Stimulated activated CD8-positive, alpha-beta memory T cell treated with anti-CD3 and anti-CD28 coated beads, Interleukin-7, amount 100 ng/mL, for 48 hours (primary cell): Measurements from ENCODE around the gene CTXN3.
"Not testable (repeated sequence)": the region's sequence is repeated elsewhere in the genome, so short reads cannot be mapped to it uniquely, and the experiment has no call there.

Experiments used
- DNase-seq, 2 donors: peaks; one replicate each; pipeline ENCODE4 v3.0.0-alpha.2; 2020; ENCODE audit warnings: low read depth in 1 of 2; ENCODE audit errors: extremely low read depth in 1 of 2

Gene CTXN3

GRCh38 chr5:127650022-127650421, 1.1 kb downstream of the CTXN3 start:
- no peak for DNase-seq

GRCh38 chr5:127650649-127651048, 1.8 kb downstream of the CTXN3 start:
- no peak for DNase-seq

- DNase-seq: no peak
Observed at GRCh38 chr5:127652952-127653611, 4.2 kb downstream of the CTXN3 start.

- no peak for DNase-seq
Observed at GRCh38 chr5:127656825-127657224, 7.9 kb downstream of the CTXN3 start.

GRCh38 chr5:127660047-127660733, 11.3 kb downstream of the CTXN3 start:
- no peak for DNase-seq

- no peak for DNase-seq
Observed at GRCh38 chr5:127664093-127664492, 15.2 kb downstream of the CTXN3 start.

- DNase-seq: no peak
Observed at GRCh38 chr5:127665641-127666040, 16.8 kb downstream of the CTXN3 start.

GRCh38 chr5:127666043-127666716, 17.3 kb downstream of the CTXN3 start:
- no peak for DNase-seq

- no peak for DNase-seq
Observed at GRCh38 chr5:127667926-127668325, 19.0 kb downstream of the CTXN3 start.

- no peak for DNase-seq
Observed at GRCh38 chr5:127671218-127671617, 22.3 kb downstream of the CTXN3 start.

- DNase-seq: no peak
Observed at GRCh38 chr5:127673117-127673800, 24.4 kb downstream of the CTXN3 start.

- DNase-seq: not testable (repeated sequence)
Observed at GRCh38 chr5:127676951-127677350, 28.1 kb downstream of the CTXN3 start.

GRCh38 chr5:127679691-127680330, 30.9 kb downstream of the CTXN3 start:
- not testable (repeated sequence) for DNase-seq

- DNase-seq: no peak
Observed at GRCh38 chr5:127680595-127680994, 31.7 kb downstream of the CTXN3 start.

- no peak for DNase-seq
Observed at GRCh38 chr5:127683008-127683407, 34.1 kb downstream of the CTXN3 start.

GRCh38 chr5:127684726-127685467, 36.0 kb downstream of the CTXN3 start:
- DNase-seq: no peak

- DNase-seq: no peak
Observed at GRCh38 chr5:127685662-127686061, 36.8 kb downstream of the CTXN3 start.

GRCh38 chr5:127686424-127686823, 37.5 kb downstream of the CTXN3 start:
- DNase-seq: no peak

GRCh38 chr5:127694518-127695171, 45.8 kb downstream of the CTXN3 start:
- no peak for DNase-seq

- no peak for DNase-seq
Observed at GRCh38 chr5:127695346-127695745, 46.5 kb downstream of the CTXN3 start.
